ENCODE measurements around the gene FMN2.

Gene FMN2

GRCh38 chr1:240134113-240134512, 42.4 kb downstream of the FMN2 start:
- H3K36me3 Mint-ChIP-seq (ENCODE audit: low read depth), result no peaks in the 10 kb centered on the region
- peaks cover 18% of the 10 kb centered on the region for H3K27me3 Mint-ChIP-seq (ENCODE audit: low read depth, poor library complexity)
- no peak overlapping the region for H3K4me3 Mint-ChIP-seq
- TF ChIP-seq CTCF (IDR thresholded peaks at IDR 0.05), result no peak
- peaks cover 7% of the 10 kb centered on the region for H3K9me3 Mint-ChIP-seq
- no peak for DNase-seq
- H3K4me1 Mint-ChIP-seq, result peaks cover 10% of the 10 kb centered on the region
- no peak overlapping the region for H3K27ac Mint-ChIP-seq

DNA sequence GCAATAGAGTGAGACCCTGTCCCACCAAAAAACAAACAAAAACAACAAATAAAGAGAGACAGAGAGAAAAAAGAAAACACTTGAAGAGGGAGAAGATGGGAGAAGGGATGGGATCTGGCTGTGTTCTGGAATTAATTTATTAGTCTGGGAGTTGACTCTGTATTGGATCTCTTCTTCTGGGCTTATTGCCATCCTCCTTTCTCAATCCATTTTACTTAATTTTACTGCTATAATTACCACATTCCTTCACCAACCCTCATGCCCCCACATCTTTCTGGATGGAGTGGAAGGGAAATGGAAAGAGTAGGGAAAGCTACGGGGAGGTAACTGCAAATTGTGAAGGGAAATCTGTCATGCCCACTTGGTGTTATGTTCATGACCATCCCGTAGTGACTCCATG, 42.9 kb downstream of the FMN2 start:
- no peak for DNase-seq
- Mint-ChIP-seq H3K27me3 (ENCODE audit: low read depth, poor library complexity) (peaks cover 22% of the 10 kb centered on the region), H3K9me3 (peaks cover 7% of the 10 kb centered on the region), H3K4me3 (no peak overlapping the region), H3K27ac (no peak overlapping the region), H3K36me3 (ENCODE audit: low read depth) (no peaks in the 10 kb centered on the region), H3K4me1 (peaks cover 10% of the 10 kb centered on the region)
- no peak for TF ChIP-seq CTCF (IDR thresholded peaks at IDR 0.05)

- no peak for TF ChIP-seq CTCF (IDR thresholded peaks at IDR 0.05)
- Mint-ChIP-seq H3K4me1 (peaks cover 10% of the 10 kb centered on the region), H3K27ac (no peak overlapping the region), H3K36me3 (ENCODE audit: low read depth) (no peaks in the 10 kb centered on the region), H3K9me3 (peaks cover 7% of the 10 kb centered on the region), H3K27me3 (ENCODE audit: low read depth, poor library complexity) (peaks cover 24% of the 10 kb centered on the region), H3K4me3 (no peak overlapping the region)
- DNase-seq, result no peak
Measured at GRCh38 chr1:240136402-240136801, 44.7 kb downstream of the FMN2 start.

- TF ChIP-seq CTCF (IDR thresholded peaks at IDR 0.05), result no peak
- Mint-ChIP-seq H3K27ac (no peak overlapping the region), H3K36me3 (ENCODE audit: low read depth) (no peaks in the 10 kb centered on the region), H3K27me3 (ENCODE audit: low read depth, poor library complexity) (peaks cover 21% of the 10 kb centered on the region), H3K4me3 (no peak overlapping the region), H3K4me1 (peaks cover 10% of the 10 kb centered on the region), H3K9me3 (peaks cover 7% of the 10 kb centered on the region)
- no peak for DNase-seq
Measured at GRCh38 chr1:240138867-240139266, 47.2 kb downstream of the FMN2 start.

GRCh38 chr1:240139511-240139910, 47.8 kb downstream of the FMN2 start:
- H3K36me3 Mint-ChIP-seq (ENCODE audit: low read depth), result no peaks in the 10 kb centered on the region
- no peak overlapping the region for H3K27ac Mint-ChIP-seq
- H3K9me3 Mint-ChIP-seq, result peaks cover 7% of the 10 kb centered on the region
- no peak for DNase-seq
- H3K4me3 Mint-ChIP-seq, result no peak overlapping the region
- no peak for TF ChIP-seq CTCF (IDR thresholded peaks at IDR 0.05)
- H3K27me3 Mint-ChIP-seq (ENCODE audit: low read depth, poor library complexity), result peaks cover 16% of the 10 kb centered on the region
- peaks cover 10% of the 10 kb centered on the region for H3K4me1 Mint-ChIP-seq

- DNase-seq, result peak; percentile 18
- peaks cover 6% of the 10 kb centered on the region for H3K27me3 Mint-ChIP-seq (ENCODE audit: low read depth, poor library complexity)
- no peak for TF ChIP-seq CTCF (IDR thresholded peaks at IDR 0.05)
- no peak overlapping the region for H3K27ac Mint-ChIP-seq
- H3K9me3 Mint-ChIP-seq, result no peaks in the 10 kb centered on the region
- H3K4me3 Mint-ChIP-seq, result no peak overlapping the region
- H3K36me3 Mint-ChIP-seq (ENCODE audit: low read depth), result no peaks in the 10 kb centered on the region
- H3K4me1 Mint-ChIP-seq, result peaks cover 4% of the 10 kb centered on the region
Measured at GRCh38 chr1:240145120-240145519, 53.4 kb downstream of the FMN2 start.

All from nephron progenitor cell (in vitro differentiated cells).